OCI-M2 (cell line): ENCODE measurements around the gene GGA1.
"Not testable (repeated sequence)": the region's sequence is repeated elsewhere in the genome, so short reads cannot be mapped to it uniquely, and the experiment has no call there.

Experiments used
- DNase-seq: peaks from one replicate; lab custom pipeline; 2025; ENCODE audit not compliant: unreplicated experiment; lab: John Stamatoyannopoulos, UW

Gene GGA1

GRCh38 chr22:37607010-37607934 lies 1.4 kb upstream of the GGA1 start:
- no peak for DNase-seq

DNA sequence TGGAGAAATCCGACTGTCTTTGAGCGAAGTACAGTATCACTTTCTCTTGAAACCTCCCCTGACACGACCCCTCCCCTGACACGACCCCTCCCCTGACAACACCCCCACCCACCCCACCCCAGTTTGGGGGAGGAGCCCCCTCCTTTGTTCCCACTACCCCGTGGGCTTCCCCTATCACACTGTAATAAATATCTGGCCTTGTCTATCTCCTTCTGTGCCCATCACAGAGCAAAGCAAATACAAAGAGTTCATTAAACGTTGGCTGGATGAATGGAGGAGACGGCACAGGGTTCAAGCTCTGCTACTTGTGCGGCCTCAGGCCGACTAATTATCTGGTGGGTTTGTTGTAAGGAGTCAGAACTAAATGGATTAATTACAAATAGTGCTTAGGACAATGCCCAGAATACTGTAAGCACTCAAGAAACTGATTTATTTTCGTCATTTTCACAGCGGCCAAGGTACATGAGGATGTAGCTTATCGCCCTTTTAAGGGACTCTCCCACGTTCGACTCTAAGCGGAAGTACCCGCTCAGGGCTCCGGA lies 628 bp upstream of the GGA1 start:
- DNase-seq: no peak

GRCh38 chr22:37609240-37610152 lies 862 bp downstream of the GGA1 start:
- DNase-seq: peak; percentile 22

DNA sequence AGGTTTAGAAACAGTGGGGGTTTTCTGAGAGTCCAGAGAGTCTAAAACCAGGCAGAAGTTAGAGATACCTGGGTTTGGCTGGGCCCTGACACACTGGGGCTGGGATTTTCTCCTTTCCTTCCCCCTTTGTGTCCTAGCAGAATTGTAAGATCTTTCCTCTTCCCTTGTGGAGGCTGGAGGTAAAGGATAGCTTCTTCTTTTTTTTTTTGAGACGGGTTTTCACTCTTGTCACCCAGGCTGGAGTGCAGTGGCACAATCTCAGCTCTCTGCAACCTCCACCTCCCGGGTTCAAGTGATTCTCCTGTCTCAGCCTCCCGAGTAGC lies 1.5 kb downstream of the GGA1 start:
- DNase-seq: not testable (repeated sequence)

DNA sequence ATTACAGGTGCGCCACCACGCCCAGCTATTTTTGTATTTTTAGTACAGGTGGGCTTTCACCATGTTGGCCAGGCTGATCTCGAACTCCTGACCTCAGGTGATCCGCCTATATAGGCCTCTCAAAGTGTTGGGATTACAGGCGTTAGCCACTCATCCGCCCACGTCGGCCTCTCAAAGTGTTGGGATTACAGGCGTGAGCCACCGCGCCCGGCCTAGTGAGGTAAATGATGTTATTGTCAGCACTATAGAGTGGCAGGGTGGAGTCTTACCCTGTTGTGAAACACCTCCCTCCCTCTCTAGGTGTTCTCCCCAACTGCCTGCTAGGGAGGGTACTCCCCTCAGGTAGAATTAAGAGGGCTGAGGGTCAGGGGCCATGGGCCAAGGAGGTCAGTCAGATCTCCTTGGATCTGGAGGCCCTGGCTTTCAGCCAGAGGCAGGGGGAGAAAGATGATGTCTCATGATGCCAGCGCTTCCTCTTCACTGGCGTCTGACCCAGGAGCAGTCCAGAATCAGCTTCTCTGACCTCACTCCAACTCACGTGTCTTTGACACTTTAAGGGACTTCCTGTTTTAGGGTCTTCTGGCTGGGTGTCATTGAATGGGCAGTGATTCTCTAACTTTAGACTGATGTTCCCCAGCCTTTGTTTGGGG lies 2.0 kb downstream of the GGA1 start:
- DNase-seq: no peak

DNA sequence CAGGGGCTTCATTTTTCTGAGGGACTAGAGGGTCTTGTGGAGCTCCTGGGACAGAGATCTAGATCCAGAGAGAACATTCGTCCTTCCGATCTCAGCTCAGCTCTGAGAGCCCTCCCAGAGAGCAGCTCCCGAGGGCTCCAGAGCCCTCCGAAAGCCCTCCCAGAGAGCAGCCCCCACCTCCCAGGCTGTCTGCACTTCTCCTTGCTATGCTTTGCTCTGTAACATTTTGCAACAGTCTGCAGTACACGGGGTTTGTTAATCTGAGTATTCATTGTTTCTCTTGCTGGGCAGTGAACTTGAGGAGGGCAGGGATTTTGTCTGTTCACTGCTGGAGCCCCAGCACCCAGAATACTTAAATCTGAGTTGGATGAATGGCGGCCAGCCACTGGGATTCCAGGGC lies 2.6 kb downstream of the GGA1 start:
- DNase-seq: no peak

DNA sequence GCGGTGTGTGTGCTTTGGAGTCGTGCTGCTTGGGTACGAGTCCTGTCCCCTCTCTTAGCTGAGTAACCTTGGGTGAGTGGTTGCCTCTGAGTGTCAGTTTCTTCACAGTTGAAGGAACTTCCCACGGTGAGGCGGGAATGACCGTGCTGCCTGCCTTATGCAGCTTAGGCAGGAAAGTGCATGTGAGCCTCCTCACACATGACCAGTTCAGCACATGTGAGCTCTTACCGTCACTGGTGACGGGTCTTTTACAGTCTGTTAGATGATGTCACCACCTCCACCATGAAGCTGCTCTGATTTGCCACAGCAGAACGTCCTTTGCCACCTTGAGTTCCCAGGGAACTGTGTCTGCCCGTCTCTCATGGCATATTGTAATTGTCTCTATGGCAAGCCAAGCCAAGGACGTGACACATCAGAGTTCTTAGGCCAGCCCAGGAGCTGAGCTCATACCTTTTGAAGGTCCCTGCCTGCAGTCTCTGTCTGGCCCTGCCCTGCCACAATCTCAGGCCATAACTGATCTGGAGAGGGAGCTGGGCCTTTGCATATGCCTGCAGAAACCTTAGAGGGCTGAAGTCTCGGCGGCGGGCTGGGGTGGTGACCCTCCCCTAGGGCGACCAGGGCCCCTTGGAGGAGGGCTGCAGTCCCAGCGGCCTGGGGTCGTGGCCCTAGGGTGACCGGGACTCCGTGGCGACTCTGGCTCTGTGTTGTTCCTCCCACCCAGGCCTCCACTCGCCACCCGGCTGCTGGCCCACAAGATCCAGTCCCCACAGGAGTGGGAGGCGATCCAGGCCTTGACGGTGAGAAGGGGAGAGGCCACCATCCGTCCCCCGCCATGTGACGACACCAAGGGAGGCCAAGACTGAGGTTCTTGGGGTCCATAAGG lies 7.8 kb downstream of the GGA1 start:
- DNase-seq: no peak

GRCh38 chr22:37617431-37617830 lies 8.8 kb downstream of the GGA1 start:
- no peak for DNase-seq

DNA sequence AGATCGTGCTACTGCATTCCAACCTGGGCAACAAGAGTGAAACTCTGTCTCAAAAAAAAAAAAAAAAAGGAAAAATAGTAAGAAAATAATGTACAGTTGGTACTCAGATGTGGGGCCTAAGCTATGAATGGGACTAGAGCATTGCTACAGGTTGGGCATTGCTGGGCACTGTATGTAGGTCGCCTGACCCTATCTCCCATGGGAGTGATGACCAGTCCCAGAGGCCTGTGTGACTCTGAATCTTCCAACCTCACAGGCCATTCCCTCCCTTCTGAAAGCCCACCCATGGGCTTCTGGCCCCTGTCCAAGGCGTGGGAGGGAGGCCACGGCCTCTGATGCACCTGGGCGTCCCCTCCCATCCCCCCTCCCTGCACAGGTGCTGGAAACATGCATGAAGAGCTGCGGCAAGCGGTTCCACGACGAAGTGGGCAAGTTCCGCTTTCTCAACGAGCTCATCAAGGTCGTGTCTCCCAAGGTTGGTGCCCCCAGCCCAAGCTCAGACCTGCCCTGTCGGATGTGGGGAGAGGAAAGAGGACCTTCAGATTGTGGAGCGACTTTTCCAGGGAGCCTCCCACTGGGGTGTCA lies 9.5 kb downstream of the GGA1 start:
- DNase-seq: no peak

- DNase-seq: no peak
Observed at GRCh38 chr22:37618674-37619073, 10.0 kb downstream of the GGA1 start.

GRCh38 chr22:37619991-37620390 lies 11.4 kb downstream of the GGA1 start:
- no peak for DNase-seq

GRCh38 chr22:37621352-37621860 lies 12.8 kb downstream of the GGA1 start:
- no peak for DNase-seq

- DNase-seq: no peak
Observed at GRCh38 chr22:37623075-37624016, 14.7 kb downstream of the GGA1 start.

DNA sequence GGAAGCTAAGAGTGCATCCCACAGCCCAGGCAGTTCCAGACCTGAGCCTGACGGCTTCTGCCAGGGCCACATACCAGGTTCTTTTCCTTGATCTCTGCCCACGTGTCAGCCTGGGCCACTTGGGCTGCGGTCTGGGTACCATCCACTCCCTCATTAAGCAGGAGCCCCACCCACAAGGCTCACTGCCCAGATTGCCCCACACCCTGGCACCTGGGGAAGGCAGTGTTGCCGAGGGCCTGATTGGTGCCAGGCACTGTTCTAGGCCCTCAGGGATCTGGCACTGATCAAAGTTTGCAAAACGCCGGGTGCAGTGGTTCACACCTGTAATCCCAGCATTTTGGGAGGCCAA lies 15.4 kb downstream of the GGA1 start:
- no peak for DNase-seq

- no peak for DNase-seq
Observed at GRCh38 chr22:37624876-37625275, 16.2 kb downstream of the GGA1 start.

GRCh38 chr22:37625737-37626136 lies 17.1 kb downstream of the GGA1 start:
- DNase-seq: no peak

DNA sequence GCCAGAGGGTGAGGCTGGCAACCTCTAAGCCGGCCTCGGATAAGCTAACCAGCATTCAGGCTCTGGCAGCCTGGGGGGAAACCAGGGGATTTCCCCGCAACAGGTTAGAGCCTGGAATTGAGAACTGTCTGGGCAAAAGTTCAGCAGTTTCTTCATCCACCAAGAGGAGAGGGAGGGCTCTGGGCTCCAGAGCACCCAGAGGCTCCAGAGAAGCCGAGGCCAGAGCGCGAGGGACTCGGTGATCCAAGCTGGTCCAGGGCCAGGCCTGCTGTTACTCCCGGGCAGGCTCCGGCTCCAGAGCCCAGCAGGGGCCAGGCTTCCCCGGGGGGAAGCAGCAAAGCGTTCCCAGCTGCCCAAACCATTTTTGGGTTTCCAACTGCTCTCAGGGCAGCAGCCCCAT lies 17.5 kb downstream of the GGA1 start:
- DNase-seq: no peak

GRCh38 chr22:37626556-37627075 lies 18.0 kb downstream of the GGA1 start:
- no peak for DNase-seq
